Stimulated activated CD8-positive, alpha-beta memory T cell treated with anti-CD3 and anti-CD28 coated beads, Interleukin-12 subunit alpha, Interleukin-12 subunit beta, amount 100 ng/mL, for 24 hours (primary cell): ENCODE data around the gene SYVN1.
"Not testable (repeated sequence)": the region's sequence is repeated elsewhere in the genome, so short reads cannot be mapped to it uniquely, and the experiment has no call there.

Experiments used
- DNase-seq: peaks from one replicate; pipeline ENCODE4 v3.0.0-alpha.2; 2020; ENCODE audit errors: extremely low read depth

The SYVN1 gene

DNA sequence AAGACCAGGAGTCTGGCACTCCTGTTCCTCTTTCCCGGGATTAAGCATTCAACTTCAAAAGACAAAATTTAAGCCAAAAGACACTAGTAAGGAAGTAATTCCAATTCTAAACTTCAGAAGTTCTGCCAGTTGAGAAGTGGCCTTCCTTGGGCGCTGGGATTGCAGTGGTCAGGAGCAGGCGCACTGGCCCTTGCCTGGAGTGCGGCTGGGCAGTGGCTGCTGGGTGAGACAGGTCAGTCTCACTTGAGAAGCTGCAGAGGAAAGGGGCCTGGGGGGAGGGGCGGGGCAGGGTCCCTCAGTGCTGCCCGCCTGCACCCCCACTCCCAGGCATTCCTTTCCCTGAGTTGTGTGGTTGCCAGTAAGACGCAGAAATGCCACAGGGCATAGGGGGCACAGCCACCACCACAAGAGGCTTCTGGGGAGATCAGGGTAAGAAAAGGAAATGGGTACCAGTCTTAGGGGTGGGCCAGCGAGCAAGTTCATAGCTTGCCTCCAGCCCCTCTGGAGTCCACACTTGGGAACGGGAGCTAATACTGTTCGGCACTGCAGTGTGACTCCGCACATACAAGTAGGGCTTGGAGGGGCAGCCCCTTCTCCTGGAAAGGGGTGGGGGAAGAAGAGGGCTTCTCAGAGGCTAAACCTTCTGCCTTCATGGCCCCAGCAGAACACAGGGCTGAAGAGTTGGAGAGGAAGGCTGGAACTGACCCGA lies 6.7 kb downstream of the SYVN1 start:
- no peak for DNase-seq

DNA sequence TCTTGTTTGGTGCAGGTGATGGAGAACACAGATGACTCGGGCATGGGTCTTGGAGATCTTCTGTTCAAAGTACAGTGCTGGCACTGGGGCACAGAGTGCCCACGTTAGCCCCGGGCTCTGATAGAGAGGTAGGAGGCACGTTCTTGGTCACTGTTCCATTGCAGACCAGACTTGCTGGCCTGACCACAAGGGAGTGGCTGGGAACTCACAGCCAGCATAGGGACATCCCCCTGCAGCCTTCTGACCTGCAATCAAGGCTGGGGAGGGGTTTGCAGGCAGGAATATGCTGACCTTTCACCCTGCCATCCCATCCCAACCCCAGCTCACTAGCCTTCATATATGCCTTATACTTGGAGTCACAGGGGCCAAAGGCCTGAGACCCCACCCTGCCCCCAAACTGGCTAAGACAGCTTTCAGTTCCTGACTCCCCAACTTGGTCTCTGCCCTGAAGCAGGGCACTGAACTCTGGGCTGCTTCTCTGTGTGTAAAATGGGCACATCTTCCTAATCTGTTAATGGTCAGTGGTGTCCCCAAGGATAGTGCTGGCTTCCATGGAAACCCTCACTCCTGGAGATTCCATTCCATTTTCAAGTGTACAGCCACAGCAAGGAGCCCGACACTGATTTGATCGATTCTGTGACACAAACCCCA lies 7.6 kb downstream of the SYVN1 start:
- no peak for DNase-seq

DNA sequence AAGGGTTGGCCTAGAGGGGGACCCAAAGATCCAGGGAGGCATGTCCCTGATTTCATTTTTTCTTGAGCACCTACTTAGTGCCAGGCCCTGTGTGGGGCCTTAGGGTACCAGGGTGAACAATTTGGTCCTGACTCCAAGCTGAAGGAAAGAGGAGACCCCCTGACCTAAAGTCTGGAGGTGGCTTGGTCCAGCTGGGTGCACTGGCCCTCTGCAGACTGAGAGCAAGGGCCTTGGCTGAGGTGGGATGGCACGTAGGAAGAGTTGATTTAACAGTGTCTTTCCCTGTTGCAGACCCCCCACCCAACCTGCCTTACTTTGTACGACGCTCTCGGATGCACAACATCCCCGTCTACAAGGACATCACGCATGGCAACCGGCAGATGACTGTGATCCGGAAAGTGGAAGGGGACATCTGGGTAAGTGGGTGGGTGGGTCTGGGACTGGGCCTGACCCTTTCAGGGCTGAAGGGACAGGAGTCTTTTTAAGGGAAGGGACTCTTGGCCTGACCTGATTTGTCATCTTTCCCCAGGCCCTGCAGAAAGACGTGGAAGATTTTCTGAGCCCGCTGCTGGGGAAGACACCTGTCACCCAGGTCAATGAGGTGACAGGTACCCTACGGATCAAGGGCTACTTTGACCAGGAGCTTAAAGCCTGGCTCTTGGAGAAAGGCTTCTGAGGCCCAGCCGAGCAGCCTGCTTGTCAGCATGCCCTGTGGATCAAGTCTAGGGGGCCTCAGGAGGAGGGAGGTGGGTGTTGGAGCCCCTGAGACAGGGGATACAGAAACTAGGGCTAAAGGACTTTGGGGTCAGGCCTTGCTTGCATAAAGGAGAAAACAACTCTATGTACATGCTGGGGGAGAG lies 8.9 kb downstream of the SYVN1 start:
- no peak for DNase-seq

DNA sequence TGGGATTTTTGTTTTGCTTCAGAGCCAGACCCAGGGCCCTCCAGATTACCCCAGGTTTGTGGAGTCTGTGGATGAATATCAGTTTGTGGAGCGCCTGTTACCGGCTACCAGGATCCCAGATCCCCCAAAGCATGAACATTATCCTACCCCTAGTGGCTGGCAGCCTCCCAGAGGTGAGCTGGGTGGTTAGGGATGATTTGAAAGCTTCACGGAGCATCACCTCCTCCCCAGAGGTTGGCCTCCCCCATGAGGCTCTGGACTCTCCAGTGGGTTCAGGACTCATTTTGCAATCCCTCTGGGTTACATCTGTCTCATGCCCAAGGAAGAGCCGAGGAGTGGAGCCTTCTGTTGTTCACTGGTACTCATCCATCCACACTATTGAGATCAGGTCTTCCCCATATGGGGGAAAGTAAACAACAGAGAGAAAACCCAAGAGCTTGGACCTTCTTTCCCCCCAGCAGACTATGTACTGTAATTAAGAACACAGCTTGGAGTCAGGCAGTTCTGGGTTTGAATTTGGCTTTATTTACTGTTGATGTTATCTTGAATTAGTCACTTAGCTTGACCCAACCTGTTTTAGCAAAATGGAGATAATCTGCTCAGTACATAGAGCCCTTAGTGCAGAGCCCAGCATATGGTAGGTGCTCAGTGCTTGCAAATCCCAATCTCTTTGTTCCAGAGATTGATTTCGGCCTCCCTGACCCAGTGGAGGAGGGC lies 9.7 kb downstream of the SYVN1 start:
- no peak for DNase-seq

DNA sequence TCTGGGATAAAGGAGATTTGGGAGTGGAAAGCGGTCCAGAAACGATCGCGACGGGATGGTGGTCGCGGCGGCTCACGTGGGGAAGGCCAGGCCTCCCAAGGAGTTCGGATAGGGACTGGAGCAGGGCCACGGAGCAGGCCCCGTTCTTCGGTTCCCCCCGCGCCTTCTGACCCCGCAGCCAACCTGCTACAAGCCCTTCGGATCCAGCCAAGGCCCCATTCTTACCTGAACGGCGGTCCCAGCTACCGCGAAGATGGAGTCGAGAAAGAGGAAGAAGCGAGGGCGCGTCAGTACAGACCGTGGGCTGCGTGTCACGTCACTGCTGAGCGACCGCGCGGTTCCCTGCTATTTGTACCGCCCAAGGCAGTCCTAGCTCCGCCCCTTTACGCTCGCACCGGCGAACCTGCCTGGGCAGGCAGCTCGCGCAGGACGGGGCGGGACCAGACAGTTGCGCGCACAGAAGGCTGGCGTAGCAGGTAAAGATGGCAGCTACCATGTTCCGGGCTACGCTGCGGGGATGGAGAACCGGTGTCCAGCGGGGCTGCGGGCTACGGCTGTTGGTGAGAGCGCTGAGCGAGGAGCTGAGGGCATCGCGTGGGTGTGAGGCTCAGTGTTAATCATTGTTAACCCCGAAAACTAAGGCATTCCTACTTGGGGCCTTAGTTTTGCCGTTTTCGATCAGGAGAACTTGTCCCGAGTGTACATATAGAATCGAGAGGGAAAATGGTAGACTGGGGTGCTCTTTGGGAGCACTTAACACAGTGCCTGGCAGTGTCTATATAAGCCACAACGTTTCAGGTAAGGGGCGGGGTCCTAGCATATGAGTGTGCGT lies 12.2 kb downstream of the SYVN1 start, which contains the start of the genes FAU and MRPL49:
FAU (minus strand) TSS at position 270 of the 832 bp plus-strand sequence. CDS start 321 bp downstream, outside the sequence.
MRPL49 (plus strand) TSS at position 457 of the 832 bp plus-strand sequence; CDS start at position 483, 26 bp downstream.
- DNase-seq: peak; percentile 97

DNA sequence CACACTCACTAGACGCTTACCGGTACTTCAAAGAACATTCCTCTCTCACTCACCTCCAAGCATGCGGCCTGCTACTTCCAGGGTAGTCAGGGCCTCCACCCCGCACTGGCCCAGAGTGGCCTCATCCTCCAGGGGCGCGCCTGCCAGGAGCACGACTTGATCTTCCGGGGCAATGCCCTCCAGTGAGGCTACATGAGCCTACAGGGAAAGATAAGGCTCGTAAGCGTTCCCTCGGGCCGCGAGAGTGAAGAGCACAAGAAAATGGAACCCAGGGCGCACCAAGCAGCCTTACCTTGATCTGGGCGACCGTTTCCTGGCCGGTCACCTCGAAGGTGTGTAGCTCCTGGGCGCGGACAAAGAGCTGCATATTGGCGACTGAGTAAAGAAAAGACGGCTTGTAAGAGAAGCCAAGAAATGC lies 12.9 kb downstream of the SYVN1 start:
- DNase-seq: no peak

DNA sequence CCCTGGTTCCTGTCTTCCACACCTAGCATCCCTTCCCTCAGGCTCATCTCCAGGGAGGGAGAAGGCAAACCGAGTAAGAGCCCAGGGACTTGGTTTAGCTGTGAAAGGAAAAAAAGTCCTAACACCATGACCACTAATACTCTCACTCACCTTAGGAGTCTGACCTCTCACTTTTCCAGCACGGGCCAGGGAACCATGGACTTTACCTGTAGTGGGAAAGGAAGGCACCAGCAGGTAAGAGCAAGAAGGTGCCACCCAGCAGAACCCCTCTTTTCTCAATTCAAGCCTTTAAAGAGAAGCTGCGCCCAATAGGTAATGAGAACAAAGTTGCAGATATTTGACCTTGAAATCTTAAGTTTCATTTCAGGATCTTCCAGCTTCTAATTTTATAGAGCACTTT lies 13.5 kb downstream of the SYVN1 start:
- DNase-seq: no peak

DNA sequence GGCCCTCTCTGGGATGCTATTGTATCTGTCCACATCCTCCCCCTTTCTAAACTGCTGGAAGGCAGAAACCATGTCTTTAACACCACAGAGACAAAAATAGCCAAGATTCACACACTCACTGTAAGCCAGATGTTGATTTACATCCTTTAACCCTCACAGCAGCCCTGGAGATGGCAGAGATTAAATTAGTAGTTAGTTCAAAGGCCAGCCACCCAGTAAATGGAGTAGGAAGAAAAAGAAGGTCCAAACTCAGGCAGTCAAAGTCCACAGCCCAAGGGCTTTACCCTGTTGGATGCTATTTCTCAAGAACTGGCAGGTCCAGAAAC lies 14.7 kb downstream of the SYVN1 start:
- DNase-seq: no peak

DNA sequence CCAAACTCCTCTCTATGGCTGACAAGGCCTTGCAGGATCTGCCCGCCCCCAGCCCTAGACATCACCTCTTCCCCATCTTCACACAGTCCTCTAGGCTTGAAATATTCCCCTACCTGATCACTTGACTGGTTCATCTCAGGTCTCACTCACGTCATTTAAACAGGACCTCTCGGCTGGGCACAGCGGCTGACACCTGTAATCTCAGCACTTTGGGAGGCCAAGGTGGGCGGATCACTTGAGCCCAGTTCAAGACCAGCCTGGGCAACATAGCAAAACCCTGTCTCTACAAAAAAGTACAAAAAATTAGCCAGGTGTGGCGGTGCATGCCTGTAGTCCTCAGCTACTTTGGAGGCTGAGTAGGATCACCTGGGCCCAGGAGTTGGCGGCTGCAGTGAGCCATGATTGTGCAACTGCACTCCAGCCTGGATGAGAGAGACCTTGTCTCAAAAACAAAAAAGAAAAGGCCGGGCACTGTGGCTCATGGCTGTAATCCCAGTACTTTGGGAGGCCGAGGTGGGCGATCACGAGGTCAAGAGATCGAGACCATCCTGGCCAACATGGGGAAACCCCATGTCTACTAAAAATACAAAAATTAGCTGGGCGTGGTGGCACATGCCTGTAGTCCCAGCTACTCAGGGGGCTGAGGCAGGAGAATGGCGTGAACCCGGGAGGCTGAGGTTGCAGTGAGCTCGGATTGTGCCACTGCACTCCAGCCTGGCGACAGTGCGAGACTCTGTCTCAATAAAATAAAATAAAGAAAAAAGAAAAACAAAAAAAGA lies 15.2 kb downstream of the SYVN1 start:
- not testable (repeated sequence) for DNase-seq

DNA sequence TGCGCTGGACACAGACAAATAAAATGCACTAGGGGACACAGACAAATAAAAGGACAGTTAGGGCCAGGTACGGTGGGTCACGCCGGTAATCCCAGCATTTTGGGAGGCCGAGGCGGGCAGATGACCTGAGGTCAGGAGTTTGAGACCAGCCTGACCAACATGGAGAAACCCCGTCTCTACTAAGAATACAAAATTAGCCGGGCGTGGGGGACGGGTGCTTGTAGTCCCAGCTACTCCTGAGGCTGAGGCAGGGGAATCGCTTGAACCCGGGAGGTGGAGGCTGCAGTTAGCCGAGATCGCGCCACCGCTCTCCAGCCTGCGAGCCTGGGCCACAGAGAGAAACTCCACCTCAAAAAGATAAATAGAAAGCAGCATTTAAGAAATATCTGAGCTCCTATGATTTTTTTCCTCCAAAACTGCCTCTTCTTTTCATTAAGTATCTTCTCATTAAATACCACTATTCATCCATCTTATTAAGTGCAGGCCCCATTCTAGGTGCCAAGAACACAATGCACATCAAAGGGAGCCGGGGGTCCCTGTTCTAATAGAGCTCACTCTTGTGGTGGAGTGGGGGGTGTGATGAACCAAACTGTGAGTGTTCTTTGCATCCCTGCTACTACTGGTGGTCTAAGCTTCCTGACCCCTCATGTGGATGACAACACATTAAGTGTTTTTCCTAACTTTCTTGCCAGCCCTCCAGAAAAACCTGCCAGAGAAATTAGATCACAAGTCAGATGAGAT lies 16.1 kb downstream of the SYVN1 start:
- no peak for DNase-seq

DNA sequence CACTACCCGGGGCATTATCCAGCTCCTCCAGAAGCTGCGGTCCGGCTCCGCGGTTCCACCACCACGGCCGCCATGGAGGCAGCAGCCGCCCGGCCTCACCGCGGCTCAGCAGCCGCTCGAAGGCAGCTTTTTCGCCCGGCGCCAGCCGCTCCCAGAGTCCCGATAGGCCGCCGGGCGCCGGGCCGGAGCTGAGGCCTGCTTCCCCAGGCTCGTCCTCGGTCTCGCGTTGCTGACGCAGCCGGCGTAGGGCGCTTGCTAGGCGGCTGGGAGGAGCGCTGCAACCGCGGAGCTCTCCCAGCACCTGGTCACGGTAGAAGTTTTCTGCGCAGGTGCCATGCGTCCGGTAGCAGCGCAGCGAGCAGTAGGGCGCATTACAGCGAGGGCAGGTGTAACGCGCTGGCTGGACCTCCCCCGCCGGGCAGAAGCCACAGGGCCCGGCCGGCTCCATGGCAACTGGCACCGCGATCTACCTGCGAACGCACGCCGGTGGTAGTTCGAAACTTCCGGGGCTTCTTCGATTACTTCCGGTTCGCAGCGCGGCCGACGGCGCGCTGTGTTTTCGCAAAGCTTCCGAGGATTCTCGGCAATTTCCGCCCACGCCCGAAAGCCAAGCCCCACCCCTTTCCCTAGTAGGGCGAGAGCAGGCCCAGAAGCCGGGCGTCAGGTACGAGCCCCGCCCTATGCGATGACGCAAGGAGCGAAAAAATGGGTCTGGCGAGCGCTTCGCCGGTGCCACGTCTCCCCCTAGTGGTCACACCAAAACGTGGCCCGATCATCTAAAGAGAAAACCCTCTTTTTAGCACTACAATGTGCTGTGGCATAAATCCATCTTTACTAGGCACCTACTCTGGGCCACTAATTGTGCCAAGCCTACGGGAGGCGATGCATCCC lies 16.9 kb downstream of the SYVN1 start, which contains the start of gene ZNHIT2:
ZNHIT2 (minus strand) TSS at position 496 of the 891 bp plus-strand sequence; CDS start at position 448, 48 bp downstream.
- peak; percentile 100 for DNase-seq

DNA sequence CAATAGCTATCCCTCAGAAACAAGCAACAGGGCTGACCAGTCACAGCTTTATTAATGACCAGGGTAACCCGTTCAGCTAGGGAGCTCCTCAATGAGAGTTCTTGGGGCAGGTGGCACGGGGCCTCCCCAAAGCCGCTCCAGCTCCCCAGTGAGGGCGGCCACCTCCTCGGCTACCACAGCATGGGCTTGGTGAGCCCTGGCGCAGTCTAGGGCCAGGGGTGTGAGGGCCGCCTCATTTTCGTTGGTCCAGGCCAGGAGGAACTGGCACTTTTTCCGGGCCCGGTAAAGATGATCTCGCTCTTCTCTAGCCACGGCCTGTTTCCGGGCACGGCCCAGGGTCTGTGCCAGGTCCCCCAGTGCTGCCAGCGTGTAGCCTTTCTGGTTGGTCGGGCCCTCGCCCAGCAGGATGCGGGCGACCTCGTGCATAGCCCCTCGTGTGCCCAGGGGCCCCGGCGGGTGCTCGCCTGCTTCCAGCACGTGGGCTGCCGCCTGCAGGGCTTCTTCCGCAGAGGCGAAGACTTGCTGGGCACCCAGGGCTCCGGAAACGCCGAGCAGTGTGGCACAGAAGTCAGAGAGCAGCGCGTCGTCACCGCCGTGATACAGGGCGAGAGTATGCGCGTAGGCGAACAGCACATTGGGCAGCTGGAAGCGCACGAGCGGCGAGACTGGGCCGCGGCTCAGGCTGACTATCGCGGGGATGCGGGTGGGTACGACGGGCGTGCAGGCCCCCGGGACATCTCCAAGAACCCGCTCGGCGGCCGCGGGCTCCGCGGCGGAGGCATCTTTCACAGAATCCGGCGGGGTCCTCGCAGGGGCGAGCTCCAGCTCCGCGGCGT lies 17.7 kb downstream of the SYVN1 start:
- DNase-seq: no peak

DNA sequence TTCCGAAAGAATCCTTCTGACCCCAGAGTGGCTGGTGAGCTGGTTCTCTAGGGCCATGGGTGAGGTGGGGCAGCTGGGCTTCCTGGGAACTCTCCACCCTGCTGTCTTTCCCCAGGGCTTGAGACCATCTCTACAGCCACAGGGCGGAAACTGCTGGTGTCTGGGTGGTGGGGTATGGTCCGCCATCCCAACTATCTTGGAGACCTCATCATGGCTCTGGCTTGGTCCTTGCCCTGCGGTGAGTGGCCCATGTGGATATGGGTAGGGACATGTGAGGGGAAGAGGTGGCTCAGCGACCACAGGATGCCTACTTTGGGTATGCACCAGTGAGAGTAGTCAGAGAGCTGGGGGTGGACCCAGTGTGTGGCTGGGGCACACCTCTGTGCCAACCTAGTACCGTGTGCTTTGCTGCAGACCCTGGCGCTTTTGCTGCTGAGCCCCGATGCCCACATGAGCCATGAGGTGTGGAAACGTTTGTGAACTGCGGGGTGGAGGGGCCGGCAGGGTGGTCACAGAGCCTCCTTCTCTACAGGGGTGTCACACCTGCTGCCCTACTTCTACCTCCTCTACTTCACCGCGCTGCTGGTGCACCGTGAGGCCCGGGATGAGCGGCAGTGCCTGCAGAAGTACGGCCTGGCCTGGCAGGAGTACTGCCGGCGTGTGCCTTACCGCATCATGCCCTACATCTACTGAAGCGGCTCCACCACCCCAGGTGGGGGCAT lies 18.8 kb downstream of the SYVN1 start:
- no peak for DNase-seq

DNA sequence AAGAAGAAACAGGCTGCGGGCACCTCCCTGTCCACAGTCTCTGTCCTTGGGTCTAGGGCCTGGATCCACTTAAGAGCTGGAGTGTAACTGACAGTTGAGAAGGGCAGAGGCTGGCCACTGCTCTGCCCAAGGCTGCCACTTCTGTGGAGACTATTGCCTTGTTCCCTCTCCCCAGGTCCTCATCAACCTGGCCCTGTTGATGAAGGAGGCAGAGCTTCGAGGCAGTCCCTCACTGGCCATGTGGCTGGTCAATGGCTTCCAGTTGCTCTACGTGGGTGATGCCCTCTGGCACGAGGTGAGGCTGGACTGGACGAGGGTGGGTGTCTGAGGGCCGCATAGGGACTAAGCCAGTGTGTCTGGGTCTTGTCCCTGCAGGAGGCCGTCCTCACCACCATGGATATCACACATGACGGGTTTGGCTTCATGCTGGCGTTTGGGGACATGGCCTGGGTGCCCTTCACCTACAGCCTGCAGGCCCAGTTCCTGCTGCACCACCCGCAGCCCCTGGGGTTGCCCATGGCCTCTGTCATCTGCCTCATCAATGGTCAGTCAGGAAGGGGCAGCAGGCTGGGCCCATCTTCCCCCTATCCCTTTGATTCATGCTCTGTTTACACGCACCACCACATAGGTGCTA lies 19.7 kb downstream of the SYVN1 start:
- DNase-seq: no peak

DNA sequence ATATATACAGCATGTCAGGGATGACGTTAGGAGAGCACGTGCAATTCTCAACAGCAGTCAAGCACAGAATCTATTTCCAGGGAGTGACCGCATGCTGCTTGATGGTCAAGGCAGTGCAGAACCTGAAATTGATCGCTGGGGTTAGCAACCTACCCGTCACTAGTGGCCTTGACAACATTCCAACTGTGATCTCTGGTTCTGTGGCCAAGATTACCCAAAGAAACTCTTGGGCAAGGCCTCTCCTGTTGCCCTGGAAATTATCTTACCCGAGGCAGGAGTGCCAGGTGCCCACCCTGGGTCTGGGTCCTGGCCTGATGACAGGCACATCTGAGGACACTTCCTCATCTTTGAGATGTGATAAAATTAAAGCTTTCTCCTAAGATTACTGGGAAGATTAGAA lies 20.5 kb downstream of the SYVN1 start:
- no peak for DNase-seq

DNA sequence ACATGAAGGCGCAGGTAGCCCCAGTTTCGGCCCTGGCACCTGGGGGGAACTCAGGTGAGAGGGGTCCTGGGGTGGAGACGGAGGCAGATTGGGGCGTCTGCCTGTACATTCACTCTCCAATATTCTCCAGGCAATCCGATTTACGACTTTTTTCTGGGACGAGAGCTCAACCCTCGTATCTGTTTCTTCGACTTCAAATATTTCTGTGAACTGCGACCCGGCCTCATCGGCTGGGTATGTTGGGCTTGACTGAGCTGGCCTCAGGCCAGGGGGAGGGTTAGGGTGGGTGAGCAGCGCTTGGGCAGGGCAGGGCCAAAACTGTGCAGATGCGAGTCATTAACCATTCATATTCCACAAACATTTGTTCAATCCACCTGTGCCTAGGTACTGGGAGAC lies 21.0 kb downstream of the SYVN1 start:
- DNase-seq: no peak
